ENCODE results near the gene ZNF467. TPM values are rescaled to one million over a fixed set of nuclear protein-coding genes. Genes with fewer than 3 reads are reported as not detected.

Gene ZNF467
- total RNA-seq, 1 experiment from 2014 or later, result 18.1 TPM

- DNase-seq (ENCODE audit: low read depth, low spot score) (no peak), ATAC-seq (no peak)
- intact Hi-C loops (cut with micrococcal nuclease; ENCODE audit: unreplicated experiment) (no loop called here), in situ Hi-C loops (cut with HindIII; ENCODE audit: low pct_unique_long_range_greater_than_20kb, low sequenced_read_pairs) (no loop called here)
- Histone ChIP-seq H3K36me3 (ENCODE audit: control insufficient read depth, insufficient read depth, low read length) (no peaks in the 10 kb centered on the region), H3K4me1 (ENCODE audit: control insufficient read depth, insufficient read depth, low read length) (no peaks in the 10 kb centered on the region), H3K9me3 (ENCODE audit: control insufficient read depth, insufficient read depth, low read depth, low read length) (no peaks in the 10 kb centered on the region), H3K4me3 (ENCODE audit: low read depth in 2 of 2, low read length in 2 of 2) (no peak overlapping the region), H3K27me3 (ENCODE audit: control insufficient read depth, insufficient read depth, low read length) (no peaks in the 10 kb centered on the region), H3K27ac (ENCODE audit: low read length) (no peak overlapping the region)
- TF ChIP-seq POLR2AphosphoS5 (IDR thresholded peaks at IDR 0.05; ENCODE audit: low read depth, low read length) (no peak), TCF7L2 (IDR thresholded peaks at IDR 0.05; ENCODE audit: low read depth, low read length) (no peak)
- TF ChIP-seq, protein P1, sequence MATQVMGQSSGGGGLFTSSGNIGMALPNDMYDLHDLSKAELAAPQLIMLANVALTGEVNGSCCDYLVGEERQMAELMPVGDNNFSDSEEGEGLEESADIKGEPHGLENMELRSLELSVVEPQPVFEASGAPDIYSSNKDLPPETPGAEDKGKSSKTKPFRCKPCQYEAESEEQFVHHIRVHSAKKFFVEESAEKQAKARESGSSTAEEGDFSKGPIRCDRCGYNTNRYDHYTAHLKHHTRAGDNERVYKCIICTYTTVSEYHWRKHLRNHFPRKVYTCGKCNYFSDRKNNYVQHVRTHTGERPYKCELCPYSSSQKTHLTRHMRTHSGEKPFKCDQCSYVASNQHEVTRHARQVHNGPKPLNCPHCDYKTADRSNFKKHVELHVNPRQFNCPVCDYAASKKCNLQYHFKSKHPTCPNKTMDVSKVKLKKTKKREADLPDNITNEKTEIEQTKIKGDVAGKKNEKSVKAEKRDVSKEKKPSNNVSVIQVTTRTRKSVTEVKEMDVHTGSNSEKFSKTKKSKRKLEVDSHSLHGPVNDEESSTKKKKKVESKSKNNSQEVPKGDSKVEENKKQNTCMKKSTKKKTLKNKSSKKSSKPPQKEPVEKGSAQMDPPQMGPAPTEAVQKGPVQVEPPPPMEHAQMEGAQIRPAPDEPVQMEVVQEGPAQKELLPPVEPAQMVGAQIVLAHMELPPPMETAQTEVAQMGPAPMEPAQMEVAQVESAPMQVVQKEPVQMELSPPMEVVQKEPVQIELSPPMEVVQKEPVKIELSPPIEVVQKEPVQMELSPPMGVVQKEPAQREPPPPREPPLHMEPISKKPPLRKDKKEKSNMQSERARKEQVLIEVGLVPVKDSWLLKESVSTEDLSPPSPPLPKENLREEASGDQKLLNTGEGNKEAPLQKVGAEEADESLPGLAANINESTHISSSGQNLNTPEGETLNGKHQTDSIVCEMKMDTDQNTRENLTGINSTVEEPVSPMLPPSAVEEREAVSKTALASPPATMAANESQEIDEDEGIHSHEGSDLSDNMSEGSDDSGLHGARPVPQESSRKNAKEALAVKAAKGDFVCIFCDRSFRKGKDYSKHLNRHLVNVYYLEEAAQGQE (IDR thresholded peaks at IDR 0.05; ENCODE audit: insufficient read depth in 1 of 2, low read depth in 2 of 2, low read length in 1 of 2), result no peak
- no TSS peak for BruUV-seq (replicated peaks)
- ChIA-PET POLR2A (no interaction called here), CTCF (interaction anchor here (0.5 kb wide), 1 partner anchor 734 kb away, joined by 4 read pairs; no protein-coding TSS in a partner anchor)
These were observed 27.7 kb upstream of the ZNF467 start for GRCh38 chr7:149801002-149801566.

DNA sequence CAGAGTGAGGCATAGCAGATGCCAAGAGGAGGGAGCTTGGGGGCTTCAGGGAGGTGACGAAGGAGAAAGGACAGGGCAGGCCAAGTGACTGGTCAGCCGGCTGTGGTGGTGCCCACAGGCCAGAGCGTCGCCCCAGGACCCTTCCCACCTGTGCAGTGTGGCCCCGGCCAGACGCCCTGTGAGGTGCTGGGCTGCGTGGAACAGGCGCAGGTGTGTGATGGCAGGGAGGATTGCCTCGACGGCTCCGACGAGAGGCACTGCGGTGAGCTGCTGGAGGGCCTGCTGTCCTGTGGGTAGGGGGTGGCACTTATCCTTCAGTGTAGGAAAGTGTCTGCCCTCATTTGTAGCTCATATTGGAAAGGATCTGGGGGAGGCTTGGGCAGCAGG, 26.8 kb upstream of the ZNF467 start:
- Histone ChIP-seq H3K36me3 (ENCODE audit: control insufficient read depth, insufficient read depth, low read length) (no peaks in the 10 kb centered on the region), H3K9me3 (ENCODE audit: control insufficient read depth, insufficient read depth, low read depth, low read length) (no peaks in the 10 kb centered on the region), H3K4me1 (ENCODE audit: control insufficient read depth, insufficient read depth, low read length) (no peaks in the 10 kb centered on the region), H3K27ac (ENCODE audit: low read length) (no peak overlapping the region), H3K4me3 (ENCODE audit: low read depth in 2 of 2, low read length in 2 of 2) (no peak overlapping the region), H3K27me3 (ENCODE audit: control insufficient read depth, insufficient read depth, low read length) (no peaks in the 10 kb centered on the region)
- TF ChIP-seq POLR2AphosphoS5 (IDR thresholded peaks at IDR 0.05; ENCODE audit: low read depth, low read length) (no peak), TCF7L2 (IDR thresholded peaks at IDR 0.05; ENCODE audit: low read depth, low read length) (no peak), SIN3A (IDR thresholded peaks at IDR 0.05; ENCODE audit: borderline replicate concordance, insufficient read depth, low read depth, low read length) (no peak)
- TF ChIP-seq, protein P2, sequence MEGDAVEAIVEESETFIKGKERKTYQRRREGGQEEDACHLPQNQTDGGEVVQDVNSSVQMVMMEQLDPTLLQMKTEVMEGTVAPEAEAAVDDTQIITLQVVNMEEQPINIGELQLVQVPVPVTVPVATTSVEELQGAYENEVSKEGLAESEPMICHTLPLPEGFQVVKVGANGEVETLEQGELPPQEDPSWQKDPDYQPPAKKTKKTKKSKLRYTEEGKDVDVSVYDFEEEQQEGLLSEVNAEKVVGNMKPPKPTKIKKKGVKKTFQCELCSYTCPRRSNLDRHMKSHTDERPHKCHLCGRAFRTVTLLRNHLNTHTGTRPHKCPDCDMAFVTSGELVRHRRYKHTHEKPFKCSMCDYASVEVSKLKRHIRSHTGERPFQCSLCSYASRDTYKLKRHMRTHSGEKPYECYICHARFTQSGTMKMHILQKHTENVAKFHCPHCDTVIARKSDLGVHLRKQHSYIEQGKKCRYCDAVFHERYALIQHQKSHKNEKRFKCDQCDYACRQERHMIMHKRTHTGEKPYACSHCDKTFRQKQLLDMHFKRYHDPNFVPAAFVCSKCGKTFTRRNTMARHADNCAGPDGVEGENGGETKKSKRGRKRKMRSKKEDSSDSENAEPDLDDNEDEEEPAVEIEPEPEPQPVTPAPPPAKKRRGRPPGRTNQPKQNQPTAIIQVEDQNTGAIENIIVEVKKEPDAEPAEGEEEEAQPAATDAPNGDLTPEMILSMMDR (IDR thresholded peaks at IDR 0.05), result peak; percentile 45
- TF ChIP-seq, protein P1 (IDR thresholded peaks at IDR 0.05; ENCODE audit: insufficient read depth in 1 of 2, low read depth in 2 of 2, low read length in 1 of 2), result no peak
- intact Hi-C loops (cut with micrococcal nuclease; ENCODE audit: unreplicated experiment), result no loop called here
- DNase-seq (ENCODE audit: low read depth, low spot score), result no peak
- in situ Hi-C loops (cut with HindIII; ENCODE audit: low pct_unique_long_range_greater_than_20kb, low sequenced_read_pairs), result no loop called here
- no TSS peak for BruUV-seq (replicated peaks)
- CTCF ChIA-PET, result no interaction called here
- no peak for ATAC-seq
- POLR2A ChIA-PET, result no interaction called here

Measured in Panc1 (cell line).